GM12878 (cell line): ENCODE results near the gene TTYH3. TPM values are rescaled to one million over a fixed set of nuclear protein-coding genes. Genes with fewer than 3 reads are reported as not detected.

Source experiments
- ATF7 ChIP-seq: fragments of 450-650 bp; IDR thresholded peaks from 2 replicates; pipeline ENCODE4 v1.6.1; 2016; ENCODE audit warnings: low read depth, mild to moderate bottlenecking
- BHLHE40 ChIP-seq, 2 experiments: fragments of 450-650 bp in 1 of 2; IDR thresholded peaks; 2 replicates each; pipeline ENCODE4 v1.6.1; 2011 to 2017; ENCODE audit warnings: low read depth in 2 of 2, borderline replicate concordance in 1 of 2, improper control_type of control experiment in 1 of 2, low read length in 1 of 2, mild to moderate bottlenecking in 1 of 2
- CBX5 ChIP-seq: sonication (generic); IDR thresholded peaks from 2 replicates; pipeline ENCODE4 v1.6.1; 2016; ENCODE audit warnings: low read depth, moderate library complexity, mild to moderate bottlenecking, inconsistent platforms
- CREM ChIP-seq: IDR thresholded peaks from 2 replicates; pipeline ENCODE4 v1.6.1; 2014; ENCODE audit warnings: antibody characterized with exemption, low read depth
- ETV6 ChIP-seq, 2 experiments: fragments of 450-650 bp in 1 of 2; IDR thresholded peaks in 1 of 2; conservative IDR thresholded peaks in 1 of 2; 2 replicates each; pipeline ENCODE4 v1.6.1; 2014; ENCODE audit warnings: antibody characterized with exemption in 1 of 2, borderline replicate concordance in 1 of 2, low read depth in 1 of 2, mild to moderate bottlenecking in 1 of 2, moderate library complexity in 1 of 2
- GATAD2B ChIP-seq: fragments of 450-650 bp; conservative IDR thresholded peaks from 2 replicates; pipeline ENCODE4 v1.6.1; 2017; ENCODE audit warnings: low read depth, mild to moderate bottlenecking, moderate library complexity
- IRF4 ChIP-seq: IDR thresholded peaks from 2 replicates; pipeline ENCODE4 v1.6.1; 2011; ENCODE audit warnings: low read depth, low read length
- NFIC ChIP-seq: IDR thresholded peaks from 2 replicates; pipeline ENCODE4 v1.6.1; 2012; ENCODE audit warnings: low read depth, mild to moderate bottlenecking, inconsistent platforms, low read length, moderate library complexity
- NFXL1 ChIP-seq: fragments of 450-650 bp; IDR thresholded peaks from 2 replicates; pipeline ENCODE4 v1.6.1; 2017; ENCODE audit warnings: antibody characterized with exemption, mild to moderate bottlenecking, borderline replicate concordance
- NRF1 ChIP-seq: conservative IDR thresholded peaks from 2 replicates; pipeline ENCODE4 v1.6.1; 2011; ENCODE audit warnings: mild to moderate bottlenecking, low read depth, low read length, improper control_type of control experiment
- POU2F2 ChIP-seq: IDR thresholded peaks from 3 replicates; pipeline ENCODE4 v1.6.1; 2011; ENCODE audit warnings: low read depth, mild to moderate bottlenecking, low read length, borderline replicate concordance
- RELA ChIP-seq: fragments of 450-650 bp; IDR thresholded peaks from 2 replicates; pipeline ENCODE4 v1.8.0; 2014; ENCODE audit warnings: borderline replicate concordance; ENCODE audit not compliant: partially characterized antibody
- SMAD5 ChIP-seq: IDR thresholded peaks from 2 replicates; pipeline ENCODE4 v1.6.1; 2016; ENCODE audit warnings: antibody characterized with exemption, low read depth
- SRF ChIP-seq, 2 experiments: IDR thresholded peaks; 2 replicates each; pipeline ENCODE4 v1.6.1; 2011; ENCODE audit warnings: low read depth in 2 of 2, low read length in 2 of 2, mild to moderate bottlenecking in 1 of 2, moderate library complexity in 1 of 2
- TAF1 ChIP-seq: IDR thresholded peaks from 2 replicates; pipeline ENCODE4 v1.6.1; 2011; ENCODE audit warnings: mild to moderate bottlenecking, low read depth, low read length, borderline replicate concordance
- ZNF274 ChIP-seq: IDR thresholded peaks from one replicate; pipeline ENCODE4 v1.8.0; 2011; ENCODE audit not compliant: insufficient read length, insufficient read depth
- ZSCAN29 ChIP-seq: fragments of 450-650 bp; IDR thresholded peaks from 2 replicates; pipeline ENCODE4 v1.6.1; 2017; ENCODE audit warnings: mild to moderate bottlenecking, moderate library complexity
- polyA plus RNA-seq, 11 experiments: library from polyadenylated mRNA; depleted of rRNA in 4 of 11; unstranded in 6 of 11; stranded (reverse) in 5 of 11; fragments of >200 nt; fragmentation: Nextera tagmentation in 4 of 11; fragmentation: Illumina TruSeq in 1 of 11; extraction: Ambion mirVana in 4 of 11; extraction: Trizol in 1 of 11; gene quantifications; 1 replicate in 1 of 11; 2 replicates in 10 of 11; pipeline versions ENCODE4 v1.2.1 to v1.2.3, GENCODE V29; 2011 to 2016; ENCODE audit warnings: inconsistent platforms in 2 of 11, missing spikeins in 2 of 11, low read depth in 1 of 11
- total RNA-seq, 4 experiments: library from RNA; depleted of rRNA in 3 of 4; stranded (reverse); fragments of >200 nt in 3 of 4; fragmentation: Illumina TruSeq in 1 of 4; extraction: Trizol in 1 of 4; gene quantifications; 2 replicates each; pipeline versions ENCODE4 v1.2.1 to v1.2.3, GENCODE V29; 2013 to 2021
- TF ChIP-seq, protein P1 (sequence below): fragments of 450-650 bp; IDR thresholded peaks from 2 replicates; pipeline ENCODE4 v1.6.1; 2016; ENCODE audit warnings: mild to moderate bottlenecking
- TF ChIP-seq, protein P2 (sequence below): fragments of 450-650 bp; IDR thresholded peaks from 2 replicates; pipeline ENCODE4 v1.6.1; 2016; ENCODE audit warnings: mild to moderate bottlenecking, moderate library complexity, borderline replicate concordance

The TTYH3 gene
- total and polyA plus RNA-seq, 10 of the 15 experiments (the other 5 are each of a cell fraction or from before 2014, with no cell fraction given): 0.79 to 71.4 (median 10.5) TPM

DNA sequence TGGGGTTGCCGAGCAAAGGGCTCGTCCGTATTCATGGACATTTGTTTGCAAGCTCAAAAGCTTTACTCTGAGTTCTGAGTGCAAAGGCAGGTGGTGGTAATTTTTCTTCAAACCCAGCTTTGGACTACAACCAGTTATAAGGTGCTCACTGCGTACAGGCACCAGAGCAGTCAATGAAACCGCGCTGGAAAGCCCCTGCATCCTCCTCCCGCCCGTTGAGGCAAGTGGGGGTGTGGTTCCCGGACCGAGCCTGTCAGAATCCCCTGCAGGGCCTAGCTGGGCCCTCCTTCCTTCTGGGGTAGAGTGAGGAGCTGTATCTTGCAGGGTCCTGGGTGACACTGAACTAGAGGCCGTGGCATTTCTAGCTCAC, 78.5 kb downstream of the TTYH3 start (continued):
- no peak for TF ChIP-seq NFXL1
- no peak for TF ChIP-seq ZSCAN29
- TF ChIP-seq ETV6 (conservative IDR thresholded peaks at IDR 0.05 in 1 of 2, IDR thresholded peaks at IDR 0.05 in 1 of 2; ENCODE audit: borderline replicate concordance in 1 of 2, low read depth in 1 of 2): no peak
- no peak for TF ChIP-seq NRF1
- TF ChIP-seq, protein P1, sequence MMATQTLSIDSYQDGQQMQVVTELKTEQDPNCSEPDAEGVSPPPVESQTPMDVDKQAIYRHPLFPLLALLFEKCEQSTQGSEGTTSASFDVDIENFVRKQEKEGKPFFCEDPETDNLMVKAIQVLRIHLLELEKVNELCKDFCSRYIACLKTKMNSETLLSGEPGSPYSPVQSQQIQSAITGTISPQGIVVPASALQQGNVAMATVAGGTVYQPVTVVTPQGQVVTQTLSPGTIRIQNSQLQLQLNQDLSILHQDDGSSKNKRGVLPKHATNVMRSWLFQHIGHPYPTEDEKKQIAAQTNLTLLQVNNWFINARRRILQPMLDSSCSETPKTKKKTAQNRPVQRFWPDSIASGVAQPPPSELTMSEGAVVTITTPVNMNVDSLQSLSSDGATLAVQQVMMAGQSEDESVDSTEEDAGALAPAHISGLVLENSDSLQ: no peak
- TF ChIP-seq SRF (IDR thresholded peaks at IDR 0.05; ENCODE audit: low read depth in 2 of 2, low read length in 2 of 2): no peak
- no peak for TF ChIP-seq ZNF274
- TF ChIP-seq CBX5: no peak
- no peak for TF ChIP-seq CREM
- no peak; the same call in 2 of the 3 replicates for TF ChIP-seq POU2F2
- no peak for TF ChIP-seq SMAD5
- peak; percentile 80 for TF ChIP-seq RELA
- TF ChIP-seq ATF7: no peak
- TF ChIP-seq IRF4: 0 out of 2 replicates have a peak, but pooled peaks have one; percentile 15
- peak in 1 of 2 experiments; percentile 3; a peak in 1 of 4 replicates for TF ChIP-seq BHLHE40 (IDR thresholded peaks at IDR 0.05; ENCODE audit: borderline replicate concordance in 1 of 2, low read depth in 2 of 2, low read length in 1 of 2)
- TF ChIP-seq NFIC: no peak
- peak; percentile 64; the same call in 1 of the 2 replicates for TF ChIP-seq TAF1
- TF ChIP-seq, protein P2, sequence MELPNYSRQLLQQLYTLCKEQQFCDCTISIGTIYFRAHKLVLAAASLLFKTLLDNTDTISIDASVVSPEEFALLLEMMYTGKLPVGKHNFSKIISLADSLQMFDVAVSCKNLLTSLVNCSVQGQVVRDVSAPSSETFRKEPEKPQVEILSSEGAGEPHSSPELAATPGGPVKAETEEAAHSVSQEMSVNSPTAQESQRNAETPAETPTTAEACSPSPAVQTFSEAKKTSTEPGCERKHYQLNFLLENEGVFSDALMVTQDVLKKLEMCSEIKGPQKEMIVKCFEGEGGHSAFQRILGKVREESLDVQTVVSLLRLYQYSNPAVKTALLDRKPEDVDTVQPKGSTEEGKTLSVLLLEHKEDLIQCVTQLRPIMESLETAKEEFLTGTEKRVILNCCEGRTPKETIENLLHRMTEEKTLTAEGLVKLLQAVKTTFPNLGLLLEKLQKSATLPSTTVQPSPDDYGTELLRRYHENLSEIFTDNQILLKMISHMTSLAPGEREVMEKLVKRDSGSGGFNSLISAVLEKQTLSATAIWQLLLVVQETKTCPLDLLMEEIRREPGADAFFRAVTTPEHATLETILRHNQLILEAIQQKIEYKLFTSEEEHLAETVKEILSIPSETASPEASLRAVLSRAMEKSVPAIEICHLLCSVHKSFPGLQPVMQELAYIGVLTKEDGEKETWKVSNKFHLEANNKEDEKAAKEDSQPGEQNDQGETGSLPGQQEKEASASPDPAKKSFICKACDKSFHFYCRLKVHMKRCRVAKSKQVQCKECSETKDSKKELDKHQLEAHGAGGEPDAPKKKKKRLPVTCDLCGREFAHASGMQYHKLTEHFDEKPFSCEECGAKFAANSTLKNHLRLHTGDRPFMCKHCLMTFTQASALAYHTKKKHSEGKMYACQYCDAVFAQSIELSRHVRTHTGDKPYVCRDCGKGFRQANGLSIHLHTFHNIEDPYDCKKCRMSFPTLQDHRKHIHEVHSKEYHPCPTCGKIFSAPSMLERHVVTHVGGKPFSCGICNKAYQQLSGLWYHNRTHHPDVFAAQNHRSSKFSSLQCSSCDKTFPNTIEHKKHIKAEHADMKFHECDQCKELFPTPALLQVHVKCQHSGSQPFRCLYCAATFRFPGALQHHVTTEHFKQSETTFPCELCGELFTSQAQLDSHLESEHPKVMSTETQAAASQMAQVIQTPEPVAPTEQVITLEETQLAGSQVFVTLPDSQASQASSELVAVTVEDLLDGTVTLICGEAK: no peak
- TF ChIP-seq GATAD2B: no peak
